A549 (cell line): ENCODE results near the gene CDC6. TPM values are rescaled to one million over a fixed set of nuclear protein-coding genes. Genes with fewer than 3 reads are reported as not detected.
A peak's percentile ranks its signal among the peaks of the same experiment; 100 is the strongest.

ENCODE experiments used
- ATAC-seq, 2 experiments: fragments of 200-7000 bp in 1 of 2; fragments of >200 bp in 1 of 2; cut with Nextera tagmentation in 1 of 2; cut with Tn5 transposase in 1 of 2; 3 replicates each; pipeline versions ENCODE4 v1.8.0 to v1.9.1; 2018 to 2020; ENCODE audit warnings: mild to moderate bottlenecking in 1 of 2, moderate library complexity in 1 of 2
- CTCF ChIA-PET: fragments of 300-600 bp; sonication (Branson Sonifier 250); formaldehyde crosslinking; extraction: SDS; loops from one replicate; lab custom pipeline; 2021; ENCODE audit warnings: antibody characterized with exemption, inconsistent platforms; lab: Yijun Ruan, JAX
- POLR2A ChIA-PET: fragments of 350-600 bp; formaldehyde crosslinking; extraction: SDS; loops from one replicate; lab custom pipeline; 2021; ENCODE audit warnings: antibody characterized with exemption, inconsistent platforms; lab: Yijun Ruan, JAX
- DNase-seq, 2 experiments: peaks; one replicate each; pipeline versions ENCODE4 v3.0.0 to v3.0.0-alpha.2; 2011 to 2016; ENCODE audit warnings: low read depth in 1 of 2, low spot score in 1 of 2
- FAIRE-seq: peaks from 2 replicates; lab custom pipeline; 2011; peaks lifted over from hg19 to GRCh38; lab: Jason Lieb, UNC
- H3K27ac ChIP-seq, 2 experiments: fragments of >200 bp; sonication (Bioruptor Twin); formaldehyde crosslinking; 3 replicates each; pipeline ENCODE4 v1.5.1; 2016 to 2017
- H3K4me1 ChIP-seq: fragments of >200 bp; sonication (Bioruptor Twin); formaldehyde crosslinking; 3 replicates; pipeline ENCODE4 v1.6.1; 2016
- H3K4me2 ChIP-seq: fragments of >200 bp; sonication (Bioruptor Twin); formaldehyde crosslinking; 3 replicates; pipeline ENCODE4 v1.6.1; 2016
- H3K4me3 ChIP-seq: fragments of >200 bp; sonication (Bioruptor Twin); formaldehyde crosslinking; 3 replicates; pipeline ENCODE4 v1.5.1; 2016
- H3K9me3 ChIP-seq: fragments of >200 bp; sonication (Bioruptor Twin); formaldehyde crosslinking; 3 replicates; pipeline ENCODE4 v1.6.1; 2016
- BHLHE40 ChIP-seq: IDR thresholded peaks from 2 replicates; pipeline ENCODE4 v1.6.1; 2012; ENCODE audit warnings: low read depth, low read length, inconsistent platforms
- CBX2 ChIP-seq: fragments of 200-600 bp; sonication (generic); IDR thresholded peaks from 2 replicates; pipeline ENCODE4 v1.6.1; 2016; ENCODE audit warnings: low read depth, mild to moderate bottlenecking, borderline replicate concordance
- CBX8 ChIP-seq: fragments of 200-600 bp; sonication (generic); IDR thresholded peaks from 2 replicates; pipeline ENCODE4 v1.6.1; 2016
- CHD4 ChIP-seq: fragments of 200-600 bp; sonication (generic); IDR thresholded peaks from 2 replicates; pipeline ENCODE4 v1.6.1; 2016; ENCODE audit warnings: antibody characterized with exemption, mild to moderate bottlenecking, borderline replicate concordance
- E2F6 ChIP-seq: IDR thresholded peaks from 2 replicates; pipeline ENCODE4 v1.6.1; 2012; ENCODE audit warnings: low read depth, borderline replicate concordance
- ELK1 ChIP-seq: fragments of 150-350 bp; IDR thresholded peaks from 2 replicates; pipeline ENCODE4 v1.6.1; 2014; ENCODE audit warnings: low read depth, mild to moderate bottlenecking, low read length
- EP300 ChIP-seq, 2 experiments: fragments of >200 bp; sonication (Bioruptor Twin); formaldehyde crosslinking; IDR thresholded peaks; 2 replicates in 1 of 2; 3 replicates in 1 of 2; pipeline ENCODE4 v1.6.1; 2016 to 2017
- HOXB13 ChIP-seq: fragments of 250-450 bp; sonication (Bioruptor Pico); IDR thresholded peaks from 2 replicates; pipeline ENCODE4 v1.5.0; 2020; ENCODE audit warnings: low read depth, mild to moderate bottlenecking, moderate library complexity
- JUNB ChIP-seq: fragments of >200 bp; sonication (Bioruptor Twin); formaldehyde crosslinking; IDR thresholded peaks from 2 replicates; pipeline ENCODE4 v1.6.1; 2016
- MAFK ChIP-seq: fragments of 450-650 bp; IDR thresholded peaks from 2 replicates; pipeline ENCODE4 v1.6.1; 2014; ENCODE audit not compliant: partially characterized antibody
- POLR2A ChIP-seq: IDR thresholded peaks from 2 replicates; pipeline ENCODE4 v1.6.1; 2012; ENCODE audit warnings: mild to moderate bottlenecking, low read length
- POLR2AphosphoS2 ChIP-seq: conservative IDR thresholded peaks from 2 replicates; pipeline ENCODE4 v1.6.1; 2012; ENCODE audit warnings: low read length, improper control_type of control experiment, inconsistent platforms
- RARB ChIP-seq: fragments of 250-450 bp; sonication (Bioruptor Pico); IDR thresholded peaks from 2 replicates; pipeline ENCODE4 v1.8.0; 2021; ENCODE audit warnings: mild to moderate bottlenecking, moderate library complexity
- RCOR1 ChIP-seq: fragments of 150-350 bp; IDR thresholded peaks from 2 replicates; pipeline ENCODE4 v1.6.1; 2014; ENCODE audit warnings: antibody characterized with exemption, low read length, low read depth
- REST ChIP-seq: fragments of 200-600 bp; sonication (generic); IDR thresholded peaks from 2 replicates; pipeline ENCODE4 v1.6.1; 2016; ENCODE audit warnings: antibody characterized with exemption, mild to moderate bottlenecking, moderate library complexity
- RFX5 ChIP-seq: fragments of 450-650 bp; IDR thresholded peaks from 2 replicates; pipeline ENCODE4 v1.7.1; 2014; ENCODE audit warnings: antibody characterized with exemption, mild to moderate bottlenecking, moderate library complexity
- RNF2 ChIP-seq: fragments of 200-600 bp; sonication (generic); IDR thresholded peaks from 2 replicates; pipeline ENCODE4 v1.6.1; 2016; ENCODE audit warnings: low read depth, mild to moderate bottlenecking, antibody characterized with exemption, moderate library complexity, borderline replicate concordance
- SMC3 ChIP-seq: fragments of >200 bp; sonication (Bioruptor Twin); formaldehyde crosslinking; IDR thresholded peaks from 3 replicates; pipeline ENCODE4 v1.6.1; 2018; ENCODE audit warnings: inconsistent platforms
- SREBF2 ChIP-seq: fragments of 450-650 bp; IDR thresholded peaks from 2 replicates; pipeline ENCODE4 v1.6.1; 2014; ENCODE audit warnings: mild to moderate bottlenecking, moderate library complexity
- TFCP2L1 ChIP-seq: fragments of 250-450 bp; sonication (Bioruptor Pico); IDR thresholded peaks from 2 replicates; pipeline ENCODE4 v1.5.0; 2021; ENCODE audit warnings: mild to moderate bottlenecking
- TP53 ChIP-seq: fragments of 250-450 bp; sonication (Bioruptor Pico); IDR thresholded peaks from 2 replicates; pipeline ENCODE4 v1.5.0; 2021; ENCODE audit warnings: mild to moderate bottlenecking, moderate library complexity
- ZC3H11A ChIP-seq: fragments of 450-650 bp; IDR thresholded peaks from 2 replicates; pipeline ENCODE4 v1.6.1; 2014; ENCODE audit warnings: antibody characterized with exemption, mild to moderate bottlenecking
- ZFP36 ChIP-seq: fragments of 450-650 bp; IDR thresholded peaks from 2 replicates; pipeline ENCODE4 v1.6.1; 2014; ENCODE audit warnings: borderline replicate concordance; ENCODE audit not compliant: partially characterized antibody
- ZNF302 ChIP-seq: fragments of 250-450 bp; sonication (Bioruptor Pico); IDR thresholded peaks from 2 replicates; pipeline ENCODE4 v1.9.0; 2021; ENCODE audit warnings: inconsistent platforms, mild to moderate bottlenecking, moderate library complexity
- ZSCAN20 ChIP-seq: fragments of 250-450 bp; sonication (Bioruptor Pico); IDR thresholded peaks from 2 replicates; pipeline ENCODE4 v1.8.0; 2022; ENCODE audit warnings: mild to moderate bottlenecking, moderate library complexity
- WGBS: methylation state at CpG from one replicate; pipeline ENCODE4 v1.1.6; 2017; ENCODE audit errors: missing lambda C conversion rate; 5-methylcytosine and 5-hydroxymethylcytosine counted together
- polyA plus RNA-seq, 4 experiments: library from polyadenylated mRNA; depleted of rRNA in 3 of 4; stranded (reverse); fragments of >200 nt; fragmentation: RNase III in 1 of 4; extraction: RNeasy Plus Mini Kit Qiagen cat#74134 plus additional on column Dnase treatment in 1 of 4; gene quantifications; 2 replicates in 3 of 4; 3 replicates in 1 of 4; pipeline ENCODE4 v1.2.3, GENCODE V29; 2011 to 2017
- TF ChIP-seq, protein P1 (sequence below): IDR thresholded peaks from 2 replicates; pipeline ENCODE4 v1.6.1; 2012
- TF ChIP-seq, protein P2 (sequence below): fragments of >200 bp; sonication (Bioruptor Twin); formaldehyde crosslinking; IDR thresholded peaks from 3 replicates; pipeline ENCODE4 v1.6.1; 2016
- TF ChIP-seq, protein P3 (sequence below): fragments of 450-650 bp; IDR thresholded peaks from 2 replicates; pipeline ENCODE4 v1.6.1; 2014; ENCODE audit warnings: antibody characterized with exemption
- TF ChIP-seq, protein P4 (sequence below): fragments of >200 bp; sonication (Bioruptor Twin); formaldehyde crosslinking; IDR thresholded peaks from 3 replicates; pipeline ENCODE4 v1.5.1; 2016

CDC6 gene
- polyA plus RNA-seq, 2 of the 4 experiments (the other 2 are of a cell fraction), result 67.0 to 79.5 TPM

DNA sequence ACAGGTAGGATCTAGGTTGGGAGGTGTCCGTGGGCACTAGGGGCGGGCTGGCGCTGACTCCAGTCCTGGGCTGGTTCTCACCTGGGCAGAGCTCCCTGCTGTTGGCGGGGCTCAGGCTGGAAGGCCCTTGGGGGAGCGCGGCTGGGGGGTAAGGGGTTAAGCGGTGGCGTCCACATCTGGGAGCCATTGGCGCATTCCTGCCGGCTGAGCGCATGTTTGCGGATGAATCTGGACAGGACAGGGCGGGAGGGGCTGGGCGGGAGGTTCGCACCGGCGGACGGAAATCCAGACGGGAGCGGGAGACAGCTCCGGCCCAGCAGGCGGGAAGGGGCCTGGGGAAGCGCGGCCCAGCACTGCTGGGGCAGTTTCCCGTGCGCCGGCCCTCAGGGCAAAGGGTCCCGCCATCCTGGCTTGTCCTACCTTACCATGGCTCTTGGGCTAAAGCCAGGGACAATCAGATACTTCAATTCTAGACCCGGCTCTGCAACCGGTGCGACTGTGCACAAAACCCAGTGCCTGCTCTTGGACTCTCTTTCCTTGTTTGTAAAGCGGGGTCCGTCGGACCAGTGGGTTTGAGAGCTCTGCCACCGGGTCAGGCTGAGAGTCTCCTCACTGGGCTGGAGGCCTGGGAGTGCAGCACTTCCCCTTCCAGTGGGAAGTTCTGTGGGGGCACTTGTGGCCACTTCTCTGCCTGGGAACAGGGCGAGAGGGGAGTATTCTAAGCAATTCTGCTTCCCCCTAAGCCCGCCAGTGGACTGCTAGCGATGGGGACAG, 29.1 kb downstream of the CDC6 start (continued):
- TF ChIP-seq EP300 (IDR thresholded peaks at IDR 0.05) (0 out of 5 replicates have a peak, but pooled peaks of 1 of the 2 experiments have one; percentile 21), CHD4 (no peak), HOXB13 (CRISPR knock-in tag) (no peak), ZSCAN20 (no peak), JUNB (0 out of 2 replicates have a peak, but pooled peaks have one; percentile 23)
- TF ChIP-seq, all 56 proteins: peak for 12

DNA sequence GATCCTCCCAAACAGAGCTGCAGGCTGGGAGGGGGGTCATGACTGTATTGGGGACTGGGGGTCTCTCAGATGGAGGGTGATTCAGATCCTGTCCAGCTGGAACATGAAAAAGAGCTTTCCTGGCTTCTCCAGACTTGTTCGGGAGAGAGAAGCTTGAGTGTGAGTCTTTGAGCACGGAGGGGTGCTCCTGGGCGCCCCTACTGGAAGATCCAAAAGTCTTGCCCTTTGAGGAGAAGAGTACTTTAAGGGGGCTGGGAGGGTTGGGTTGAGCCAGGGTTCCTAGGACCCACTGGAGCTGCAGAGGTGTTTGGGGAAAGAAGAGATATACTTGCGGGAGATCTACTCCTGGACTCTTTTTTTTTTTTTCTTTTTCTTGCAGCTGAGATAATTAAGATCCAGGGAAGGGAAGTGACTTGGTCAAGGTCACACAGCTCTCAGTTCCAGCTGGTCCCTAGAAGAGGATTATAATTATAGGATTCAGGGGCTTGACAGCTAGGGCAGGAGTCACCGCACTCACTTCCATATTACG, 29.7 kb downstream of the CDC6 start:
- Histone ChIP-seq H3K4me2 (peak overlapping the region; percentile 99), H3K4me1 (peaks cover 86% of the 10 kb centered on the region), H3K9me3 (no peaks in the 10 kb centered on the region), H3K4me3 (peak overlapping the region; percentile 81), H3K27ac (peak overlapping the region; percentile 95 to 97)
- CTCF ChIA-PET, result interaction anchor here (0.6 to 50.4 kb wide), 15 partner anchors 1 to 1371 kb away, joined by 3 to 2395 read pairs (median 3); partner anchors contain the start of genes CDC6, EIF1, GJD3 and RARA
- peak; percentile 86 to 93 for DNase-seq
- POLR2A ChIA-PET, result interaction anchor here (0.6 to 1.8 kb wide), 15 partner anchors 8 to 1372 kb away, joined by 3 to 14 read pairs (median 4); partner anchors contain the start of genes PSMD3, RARA and SMARCE1
- under 1% methylated on average over 6 of the region's 6 CpGs for WGBS
- FAIRE-seq, result no peak
- ATAC-seq, result peak; percentile 55 to 67
- TF ChIP-seq, protein P1, sequence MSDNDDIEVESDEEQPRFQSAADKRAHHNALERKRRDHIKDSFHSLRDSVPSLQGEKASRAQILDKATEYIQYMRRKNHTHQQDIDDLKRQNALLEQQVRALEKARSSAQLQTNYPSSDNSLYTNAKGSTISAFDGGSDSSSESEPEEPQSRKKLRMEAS, result no peak
- peak; percentile 25; the same call in 1 of the 3 replicates for TF ChIP-seq SMC3
- no peak for TF ChIP-seq ELK1
- TF ChIP-seq, protein P2, sequence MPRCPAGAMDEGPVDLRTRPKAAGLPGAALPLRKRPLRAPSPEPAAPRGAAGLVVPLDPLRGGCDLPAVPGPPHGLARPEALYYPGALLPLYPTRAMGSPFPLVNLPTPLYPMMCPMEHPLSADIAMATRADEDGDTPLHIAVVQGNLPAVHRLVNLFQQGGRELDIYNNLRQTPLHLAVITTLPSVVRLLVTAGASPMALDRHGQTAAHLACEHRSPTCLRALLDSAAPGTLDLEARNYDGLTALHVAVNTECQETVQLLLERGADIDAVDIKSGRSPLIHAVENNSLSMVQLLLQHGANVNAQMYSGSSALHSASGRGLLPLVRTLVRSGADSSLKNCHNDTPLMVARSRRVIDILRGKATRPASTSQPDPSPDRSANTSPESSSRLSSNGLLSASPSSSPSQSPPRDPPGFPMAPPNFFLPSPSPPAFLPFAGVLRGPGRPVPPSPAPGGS, result no peak
- no peak for TF ChIP-seq E2F6
- no peak for TF ChIP-seq CBX2
- peak; percentile 22 for TF ChIP-seq ZFP36
- TF ChIP-seq CBX8, result no peak
- TF ChIP-seq SREBF2, result no peak
- TF ChIP-seq ZNF302 (CRISPR knock-in tag), result no peak
- TF ChIP-seq, protein P3, sequence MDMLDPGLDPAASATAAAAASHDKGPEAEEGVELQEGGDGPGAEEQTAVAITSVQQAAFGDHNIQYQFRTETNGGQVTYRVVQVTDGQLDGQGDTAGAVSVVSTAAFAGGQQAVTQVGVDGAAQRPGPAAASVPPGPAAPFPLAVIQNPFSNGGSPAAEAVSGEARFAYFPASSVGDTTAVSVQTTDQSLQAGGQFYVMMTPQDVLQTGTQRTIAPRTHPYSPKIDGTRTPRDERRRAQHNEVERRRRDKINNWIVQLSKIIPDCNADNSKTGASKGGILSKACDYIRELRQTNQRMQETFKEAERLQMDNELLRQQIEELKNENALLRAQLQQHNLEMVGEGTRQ, result no peak
- TF ChIP-seq JUNB, result no peak
- 0 out of 2 replicates have a peak, but pooled peaks have one; percentile 37 for TF ChIP-seq TFCP2L1 (CRISPR knock-in tag)
- no peak for TF ChIP-seq BHLHE40
- no peak for TF ChIP-seq POLR2AphosphoS2
- 0 out of 2 replicates have a peak, but pooled peaks have one; percentile 4 for TF ChIP-seq POLR2A
- TF ChIP-seq RFX5, result no peak
- TF ChIP-seq, protein P4, sequence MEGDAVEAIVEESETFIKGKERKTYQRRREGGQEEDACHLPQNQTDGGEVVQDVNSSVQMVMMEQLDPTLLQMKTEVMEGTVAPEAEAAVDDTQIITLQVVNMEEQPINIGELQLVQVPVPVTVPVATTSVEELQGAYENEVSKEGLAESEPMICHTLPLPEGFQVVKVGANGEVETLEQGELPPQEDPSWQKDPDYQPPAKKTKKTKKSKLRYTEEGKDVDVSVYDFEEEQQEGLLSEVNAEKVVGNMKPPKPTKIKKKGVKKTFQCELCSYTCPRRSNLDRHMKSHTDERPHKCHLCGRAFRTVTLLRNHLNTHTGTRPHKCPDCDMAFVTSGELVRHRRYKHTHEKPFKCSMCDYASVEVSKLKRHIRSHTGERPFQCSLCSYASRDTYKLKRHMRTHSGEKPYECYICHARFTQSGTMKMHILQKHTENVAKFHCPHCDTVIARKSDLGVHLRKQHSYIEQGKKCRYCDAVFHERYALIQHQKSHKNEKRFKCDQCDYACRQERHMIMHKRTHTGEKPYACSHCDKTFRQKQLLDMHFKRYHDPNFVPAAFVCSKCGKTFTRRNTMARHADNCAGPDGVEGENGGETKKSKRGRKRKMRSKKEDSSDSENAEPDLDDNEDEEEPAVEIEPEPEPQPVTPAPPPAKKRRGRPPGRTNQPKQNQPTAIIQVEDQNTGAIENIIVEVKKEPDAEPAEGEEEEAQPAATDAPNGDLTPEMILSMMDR, result peak; percentile 74
- TF ChIP-seq RARB (CRISPR knock-in tag), result no peak
- no peak for TF ChIP-seq TP53 (CRISPR knock-in tag)
- no peak for TF ChIP-seq ZC3H11A
- no peak for TF ChIP-seq MAFK
- TF ChIP-seq RCOR1, result no peak
- peak; percentile 88 for TF ChIP-seq REST
- no peak for TF ChIP-seq RNF2
